ENCODE measurements around the gene CFAP410. TPM values are rescaled to one million over a fixed set of nuclear protein-coding genes. Genes with fewer than 3 reads are reported as not detected.
"Not testable (repeated sequence)": the region's sequence is repeated elsewhere in the genome, so short reads cannot be mapped to it uniquely, and the experiment has no call there.

Gene CFAP410
- total and polyA plus RNA-seq, 2 of the 13 experiments (the other 11 are each of a cell fraction or from before 2014, with no cell fraction given) = 8.0 to 20.1 TPM

GRCh38 chr21:44302573-44303401, 36.4 kb downstream of the CFAP410 start (continued):
- TF ChIP-seq ZNF343 (CRISPR knock-in tag; IDR thresholded peaks at IDR 0.05) (peak; percentile 46; the same call in 1 of the 2 replicates), BORCS8-MEF2B (CRISPR knock-in tag; IDR thresholded peaks at IDR 0.05) (peak; percentile 24; the same call in 1 of the 2 replicates), ZBTB38 (CRISPR knock-in tag; IDR thresholded peaks at IDR 0.05) (0 out of 2 replicates have a peak, but pooled peaks have one; percentile 37), TARDBP (CRISPR knock-in tag; IDR thresholded peaks at IDR 0.05) (peak; percentile 31; the same call in 1 of the 2 replicates), GATAD2A (CRISPR knock-in tag; IDR thresholded peaks at IDR 0.05) (peak; percentile 59; the same call in 1 of the 2 replicates), ZNF350 (CRISPR knock-in tag; IDR thresholded peaks at IDR 0.05; ENCODE audit: borderline replicate concordance, low read depth) (peak; percentile 29; the same call in 1 of the 2 replicates), FOXA1 (CRISPR knock-in tag; IDR thresholded peaks at IDR 0.05) (0 out of 2 replicates have a peak, but pooled peaks have one; percentile 21), SOX13 (CRISPR knock-in tag; conservative IDR thresholded peaks at IDR 0.05 in 1 of 2, IDR thresholded peaks at IDR 0.05 in 1 of 2) (0 out of 4 replicates have a peak, but pooled peaks of 1 of the 2 experiments have one; percentile 28), SP1 (CRISPR knock-in tag; IDR thresholded peaks at IDR 0.05) (peak; percentile 61; the same call in 1 of the 2 replicates), RXRB (CRISPR knock-in tag; IDR thresholded peaks at IDR 0.05; ENCODE audit: borderline replicate concordance) (peak; percentile 41; the same call in 1 of the 2 replicates), ESRRA (CRISPR knock-in tag; IDR thresholded peaks at IDR 0.05; ENCODE audit: low read depth) (peak; percentile 58; the same call in 1 of the 2 replicates), POGK (CRISPR knock-in tag; conservative IDR thresholded peaks at IDR 0.05) (0 out of 2 replicates have a peak, but pooled peaks have one; percentile 27), UBTF (CRISPR knock-in tag; IDR thresholded peaks at IDR 0.05) (peak; percentile 35; the same call in 1 of the 2 replicates), SIN3A (IDR thresholded peaks at IDR 0.05; ENCODE audit: borderline replicate concordance, low read depth, low read length) (peak; percentile 24; the same call in 1 of the 2 replicates)
- TF ChIP-seq, protein P1, sequence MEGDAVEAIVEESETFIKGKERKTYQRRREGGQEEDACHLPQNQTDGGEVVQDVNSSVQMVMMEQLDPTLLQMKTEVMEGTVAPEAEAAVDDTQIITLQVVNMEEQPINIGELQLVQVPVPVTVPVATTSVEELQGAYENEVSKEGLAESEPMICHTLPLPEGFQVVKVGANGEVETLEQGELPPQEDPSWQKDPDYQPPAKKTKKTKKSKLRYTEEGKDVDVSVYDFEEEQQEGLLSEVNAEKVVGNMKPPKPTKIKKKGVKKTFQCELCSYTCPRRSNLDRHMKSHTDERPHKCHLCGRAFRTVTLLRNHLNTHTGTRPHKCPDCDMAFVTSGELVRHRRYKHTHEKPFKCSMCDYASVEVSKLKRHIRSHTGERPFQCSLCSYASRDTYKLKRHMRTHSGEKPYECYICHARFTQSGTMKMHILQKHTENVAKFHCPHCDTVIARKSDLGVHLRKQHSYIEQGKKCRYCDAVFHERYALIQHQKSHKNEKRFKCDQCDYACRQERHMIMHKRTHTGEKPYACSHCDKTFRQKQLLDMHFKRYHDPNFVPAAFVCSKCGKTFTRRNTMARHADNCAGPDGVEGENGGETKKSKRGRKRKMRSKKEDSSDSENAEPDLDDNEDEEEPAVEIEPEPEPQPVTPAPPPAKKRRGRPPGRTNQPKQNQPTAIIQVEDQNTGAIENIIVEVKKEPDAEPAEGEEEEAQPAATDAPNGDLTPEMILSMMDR (CRISPR knock-in tag; IDR thresholded peaks at IDR 0.05) = peak; percentile 90
- not testable (repeated sequence) for TF ChIP-seq FOXA1, SOX13, SP1 (IDR thresholded peaks at IDR 0.05)
- TF ChIP-seq, protein P2, sequence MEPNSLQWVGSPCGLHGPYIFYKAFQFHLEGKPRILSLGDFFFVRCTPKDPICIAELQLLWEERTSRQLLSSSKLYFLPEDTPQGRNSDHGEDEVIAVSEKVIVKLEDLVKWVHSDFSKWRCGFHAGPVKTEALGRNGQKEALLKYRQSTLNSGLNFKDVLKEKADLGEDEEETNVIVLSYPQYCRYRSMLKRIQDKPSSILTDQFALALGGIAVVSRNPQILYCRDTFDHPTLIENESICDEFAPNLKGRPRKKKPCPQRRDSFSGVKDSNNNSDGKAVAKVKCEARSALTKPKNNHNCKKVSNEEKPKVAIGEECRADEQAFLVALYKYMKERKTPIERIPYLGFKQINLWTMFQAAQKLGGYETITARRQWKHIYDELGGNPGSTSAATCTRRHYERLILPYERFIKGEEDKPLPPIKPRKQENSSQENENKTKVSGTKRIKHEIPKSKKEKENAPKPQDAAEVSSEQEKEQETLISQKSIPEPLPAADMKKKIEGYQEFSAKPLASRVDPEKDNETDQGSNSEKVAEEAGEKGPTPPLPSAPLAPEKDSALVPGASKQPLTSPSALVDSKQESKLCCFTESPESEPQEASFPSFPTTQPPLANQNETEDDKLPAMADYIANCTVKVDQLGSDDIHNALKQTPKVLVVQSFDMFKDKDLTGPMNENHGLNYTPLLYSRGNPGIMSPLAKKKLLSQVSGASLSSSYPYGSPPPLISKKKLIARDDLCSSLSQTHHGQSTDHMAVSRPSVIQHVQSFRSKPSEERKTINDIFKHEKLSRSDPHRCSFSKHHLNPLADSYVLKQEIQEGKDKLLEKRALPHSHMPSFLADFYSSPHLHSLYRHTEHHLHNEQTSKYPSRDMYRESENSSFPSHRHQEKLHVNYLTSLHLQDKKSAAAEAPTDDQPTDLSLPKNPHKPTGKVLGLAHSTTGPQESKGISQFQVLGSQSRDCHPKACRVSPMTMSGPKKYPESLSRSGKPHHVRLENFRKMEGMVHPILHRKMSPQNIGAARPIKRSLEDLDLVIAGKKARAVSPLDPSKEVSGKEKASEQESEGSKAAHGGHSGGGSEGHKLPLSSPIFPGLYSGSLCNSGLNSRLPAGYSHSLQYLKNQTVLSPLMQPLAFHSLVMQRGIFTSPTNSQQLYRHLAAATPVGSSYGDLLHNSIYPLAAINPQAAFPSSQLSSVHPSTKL (CRISPR knock-in tag; IDR thresholded peaks at IDR 0.05) = peak; percentile 25; the same call in 1 of the 2 replicates
